Measurements from ENCODE around the gene RNF149.

DNA sequence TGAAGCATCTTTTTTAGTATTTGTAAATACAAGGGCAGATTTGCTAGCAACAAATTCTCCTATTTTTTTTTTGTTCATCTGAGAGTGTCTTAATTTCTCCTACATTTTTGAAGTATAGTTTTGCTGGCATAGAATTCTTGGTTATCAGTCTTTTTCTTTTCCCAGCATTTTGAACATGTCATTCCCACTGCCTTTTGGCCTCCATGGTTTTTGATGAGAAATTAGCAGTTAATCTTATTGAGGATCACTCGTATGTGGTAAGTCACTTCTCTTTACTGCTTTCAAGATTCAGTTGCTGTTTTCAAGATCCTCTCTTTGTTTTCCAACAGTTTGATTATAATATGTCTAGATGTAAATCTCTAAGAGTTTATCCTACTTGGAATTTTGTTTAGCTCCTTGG, 16.9 kb upstream of the RNF149 start:
- TF ChIP-seq, protein P1, sequence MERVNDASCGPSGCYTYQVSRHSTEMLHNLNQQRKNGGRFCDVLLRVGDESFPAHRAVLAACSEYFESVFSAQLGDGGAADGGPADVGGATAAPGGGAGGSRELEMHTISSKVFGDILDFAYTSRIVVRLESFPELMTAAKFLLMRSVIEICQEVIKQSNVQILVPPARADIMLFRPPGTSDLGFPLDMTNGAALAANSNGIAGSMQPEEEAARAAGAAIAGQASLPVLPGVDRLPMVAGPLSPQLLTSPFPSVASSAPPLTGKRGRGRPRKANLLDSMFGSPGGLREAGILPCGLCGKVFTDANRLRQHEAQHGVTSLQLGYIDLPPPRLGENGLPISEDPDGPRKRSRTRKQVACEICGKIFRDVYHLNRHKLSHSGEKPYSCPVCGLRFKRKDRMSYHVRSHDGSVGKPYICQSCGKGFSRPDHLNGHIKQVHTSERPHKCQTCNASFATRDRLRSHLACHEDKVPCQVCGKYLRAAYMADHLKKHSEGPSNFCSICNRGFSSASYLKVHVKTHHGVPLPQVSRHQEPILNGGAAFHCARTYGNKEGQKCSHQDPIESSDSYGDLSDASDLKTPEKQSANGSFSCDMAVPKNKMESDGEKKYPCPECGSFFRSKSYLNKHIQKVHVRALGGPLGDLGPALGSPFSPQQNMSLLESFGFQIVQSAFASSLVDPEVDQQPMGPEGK (CRISPR knock-in tag; IDR thresholded peaks at IDR 0.05; ENCODE audit: borderline replicate concordance) = no peak
- no peak for TF ChIP-seq ZNF8 (CRISPR knock-in tag; IDR thresholded peaks at IDR 0.05)
- no peak for TF ChIP-seq ZFP3 (CRISPR knock-in tag; IDR thresholded peaks at IDR 0.05)
- TF ChIP-seq SNAI2 (CRISPR knock-in tag; IDR thresholded peaks at IDR 0.05) = no peak
- no peak for TF ChIP-seq RARB (CRISPR knock-in tag; IDR thresholded peaks at IDR 0.05)
- TF ChIP-seq ESRRG (CRISPR knock-in tag; IDR thresholded peaks at IDR 0.05) = no peak
- TF ChIP-seq TCF4 (CRISPR knock-in tag; IDR thresholded peaks at IDR 0.05; ENCODE audit: borderline replicate concordance) = no peak
- no peak for TF ChIP-seq ZNF565 (CRISPR knock-in tag; conservative IDR thresholded peaks at IDR 0.05; ENCODE audit: low read depth)
- no peak for TF ChIP-seq TOX (CRISPR knock-in tag; IDR thresholded peaks at IDR 0.05; ENCODE audit: borderline replicate concordance)
- no peak for TF ChIP-seq ZFP30 (CRISPR knock-in tag; IDR thresholded peaks at IDR 0.05)
- TF ChIP-seq CSDC2 (CRISPR knock-in tag; IDR thresholded peaks at IDR 0.05) = no peak
- TF ChIP-seq, protein P2, sequence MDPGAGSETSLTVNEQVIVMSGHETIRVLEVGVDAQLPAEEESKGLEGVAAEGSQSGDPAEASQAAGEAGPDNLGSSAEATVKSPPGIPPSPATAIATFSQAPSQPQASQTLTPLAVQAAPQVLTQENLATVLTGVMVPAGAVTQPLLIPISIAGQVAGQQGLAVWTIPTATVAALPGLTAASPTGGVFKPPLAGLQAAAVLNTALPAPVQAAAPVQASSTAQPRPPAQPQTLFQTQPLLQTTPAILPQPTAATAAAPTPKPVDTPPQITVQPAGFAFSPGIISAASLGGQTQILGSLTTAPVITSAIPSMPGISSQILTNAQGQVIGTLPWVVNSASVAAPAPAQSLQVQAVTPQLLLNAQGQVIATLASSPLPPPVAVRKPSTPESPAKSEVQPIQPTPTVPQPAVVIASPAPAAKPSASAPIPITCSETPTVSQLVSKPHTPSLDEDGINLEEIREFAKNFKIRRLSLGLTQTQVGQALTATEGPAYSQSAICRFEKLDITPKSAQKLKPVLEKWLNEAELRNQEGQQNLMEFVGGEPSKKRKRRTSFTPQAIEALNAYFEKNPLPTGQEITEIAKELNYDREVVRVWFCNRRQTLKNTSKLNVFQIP (CRISPR knock-in tag; IDR thresholded peaks at IDR 0.05; ENCODE audit: borderline replicate concordance, low read depth) = no peak
